GM12878 (cell line): ENCODE results near the gene RUNX3. TPM values are rescaled to one million over a fixed set of nuclear protein-coding genes. Genes with fewer than 3 reads are reported as not detected.

Experiments used
- ASH2L ChIP-seq: fragments of 300-600, 200-600 bp; sonication (generic); IDR thresholded peaks from 2 replicates; pipeline ENCODE4 v1.6.1; 2017; ENCODE audit warnings: low read depth, mild to moderate bottlenecking, borderline replicate concordance
- BCLAF1 ChIP-seq: fragments of 450-650 bp; IDR thresholded peaks from 2 replicates; pipeline ENCODE4 v1.6.1; 2017; ENCODE audit warnings: antibody characterized with exemption, mild to moderate bottlenecking, moderate library complexity
- CHD1 ChIP-seq: IDR thresholded peaks from 2 replicates; pipeline ENCODE4 v1.6.1; 2012; ENCODE audit warnings: low read depth, low read length, improper control_type of control experiment
- CUX1 ChIP-seq: IDR thresholded peaks from 2 replicates; pipeline ENCODE4 v1.6.1; 2012; ENCODE audit warnings: improper control_type of control experiment, low read depth, low read length; ENCODE audit not compliant: insufficient replicate concordance
- PAX5 ChIP-seq: IDR thresholded peaks from 2 replicates; pipeline ENCODE4 v1.6.1; 2011; ENCODE audit warnings: low read depth, low read length, borderline replicate concordance
- RAD51 ChIP-seq: fragments of 450-650 bp; IDR thresholded peaks from 2 replicates; pipeline ENCODE4 v1.6.1; 2016; ENCODE audit warnings: moderate library complexity, mild to moderate bottlenecking, inconsistent platforms
- RBBP5 ChIP-seq: fragments of 200-600 bp; sonication (generic); conservative IDR thresholded peaks from 2 replicates; pipeline ENCODE4 v1.6.1; 2016
- TARDBP ChIP-seq: IDR thresholded peaks from 2 replicates; pipeline ENCODE4 v1.6.1; 2016; ENCODE audit warnings: borderline replicate concordance
- ZNF384 ChIP-seq: IDR thresholded peaks from 2 replicates; pipeline ENCODE4 v1.6.1; 2012; ENCODE audit warnings: low read depth, mild to moderate bottlenecking, low read length, improper control_type of control experiment, borderline replicate concordance
- polyA plus RNA-seq, 11 experiments: library from polyadenylated mRNA; depleted of rRNA in 4 of 11; unstranded in 6 of 11; stranded (reverse) in 5 of 11; fragments of >200 nt; fragmentation: Nextera tagmentation in 4 of 11; fragmentation: Illumina TruSeq in 1 of 11; extraction: Ambion mirVana in 4 of 11; extraction: Trizol in 1 of 11; gene quantifications; 1 replicate in 1 of 11; 2 replicates in 10 of 11; pipeline versions ENCODE4 v1.2.1 to v1.2.3, GENCODE V29; 2011 to 2016; ENCODE audit warnings: inconsistent platforms in 2 of 11, missing spikeins in 2 of 11, low read depth in 1 of 11
- total RNA-seq, 4 experiments: library from RNA; depleted of rRNA in 3 of 4; stranded (reverse); fragments of >200 nt in 3 of 4; fragmentation: Illumina TruSeq in 1 of 4; extraction: Trizol in 1 of 4; gene quantifications; 2 replicates each; pipeline versions ENCODE4 v1.2.1 to v1.2.3, GENCODE V29; 2013 to 2021
- TF ChIP-seq, protein P1 (sequence below): fragments of 450-650 bp; IDR thresholded peaks from 2 replicates; pipeline ENCODE4 v1.6.1; 2018; ENCODE audit warnings: borderline replicate concordance, mild to moderate bottlenecking; ENCODE audit not compliant: partially characterized antibody
- TF ChIP-seq, protein P2 (sequence below): fragments of 450-650 bp; IDR thresholded peaks from 2 replicates; pipeline ENCODE4 v1.6.1; 2017; ENCODE audit warnings: mild to moderate bottlenecking, low read depth, inconsistent platforms; ENCODE audit not compliant: poor library complexity, severe bottlenecking

RUNX3 gene
- total and polyA plus RNA-seq, 10 of the 15 experiments (the other 5 are each of a cell fraction or from before 2014, with no cell fraction given), result 19.0 to 151 (median 31.4) TPM

DNA sequence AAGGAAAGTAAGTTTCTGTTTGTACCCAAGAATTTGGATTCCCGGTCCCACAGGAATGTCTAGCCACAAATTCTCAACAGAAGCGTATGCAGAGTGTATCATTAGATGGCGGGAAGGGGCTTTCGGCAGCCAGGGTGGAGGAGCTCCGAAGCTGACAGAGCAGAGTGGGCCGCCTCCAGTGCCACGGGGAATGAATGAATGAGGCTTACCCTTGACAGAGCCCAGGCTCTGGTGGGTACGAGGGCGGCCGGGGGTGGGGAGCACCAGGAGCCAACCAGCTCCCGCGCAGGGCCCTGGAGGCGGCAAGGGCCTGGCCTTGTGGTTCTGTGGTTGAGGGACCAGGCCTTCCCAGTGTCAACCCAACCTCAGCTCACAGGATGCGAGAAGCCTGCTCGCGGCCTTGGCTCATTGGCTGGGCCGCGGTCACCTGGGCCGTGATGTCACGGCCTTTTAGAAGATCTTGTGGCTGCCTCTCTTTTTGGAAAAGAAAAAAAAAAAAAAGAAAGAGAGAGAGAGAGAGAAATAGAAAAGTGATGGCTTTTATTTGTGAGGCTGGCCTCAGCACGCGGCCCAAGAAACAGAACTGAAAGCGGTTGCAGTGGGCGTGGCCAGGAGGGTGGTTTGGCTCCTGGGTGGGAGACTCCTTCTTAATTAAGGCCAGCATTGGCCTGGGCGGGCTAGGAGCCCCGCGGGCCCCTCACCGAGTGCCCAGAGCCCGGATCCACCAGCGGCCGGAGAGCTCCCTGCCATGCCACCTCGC, 34.9 kb upstream of the RUNX3 start (continued):
- TF ChIP-seq, protein P1, sequence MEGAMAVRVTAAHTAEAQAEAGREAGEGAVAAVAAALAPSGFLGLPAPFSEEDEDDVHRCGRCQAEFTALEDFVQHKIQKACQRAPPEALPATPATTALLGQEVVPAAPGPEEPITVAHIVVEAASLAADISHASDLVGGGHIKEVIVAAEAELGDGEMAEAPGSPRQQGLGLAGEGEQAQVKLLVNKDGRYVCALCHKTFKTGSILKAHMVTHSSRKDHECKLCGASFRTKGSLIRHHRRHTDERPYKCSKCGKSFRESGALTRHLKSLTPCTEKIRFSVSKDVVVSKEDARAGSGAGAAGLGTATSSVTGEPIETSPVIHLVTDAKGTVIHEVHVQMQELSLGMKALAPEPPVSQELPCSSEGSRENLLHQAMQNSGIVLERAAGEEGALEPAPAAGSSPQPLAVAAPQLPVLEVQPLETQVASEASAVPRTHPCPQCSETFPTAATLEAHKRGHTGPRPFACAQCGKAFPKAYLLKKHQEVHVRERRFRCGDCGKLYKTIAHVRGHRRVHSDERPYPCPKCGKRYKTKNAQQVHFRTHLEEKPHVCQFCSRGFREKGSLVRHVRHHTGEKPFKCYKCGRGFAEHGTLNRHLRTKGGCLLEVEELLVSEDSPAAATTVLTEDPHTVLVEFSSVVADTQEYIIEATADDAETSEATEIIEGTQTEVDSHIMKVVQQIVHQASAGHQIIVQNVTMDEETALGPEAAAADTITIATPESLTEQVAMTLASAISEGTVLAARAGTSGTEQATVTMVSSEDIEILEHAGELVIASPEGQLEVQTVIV, result no peak
- no peak for TF ChIP-seq CUX1
- no peak for TF ChIP-seq TARDBP
- TF ChIP-seq CHD1, result peak; percentile 91
- TF ChIP-seq BCLAF1, result no peak
- TF ChIP-seq ASH2L, result no peak
- TF ChIP-seq PAX5, result no peak; the same call in 1 of the 2 replicates
- no peak for TF ChIP-seq RBBP5
- TF ChIP-seq, protein P2, sequence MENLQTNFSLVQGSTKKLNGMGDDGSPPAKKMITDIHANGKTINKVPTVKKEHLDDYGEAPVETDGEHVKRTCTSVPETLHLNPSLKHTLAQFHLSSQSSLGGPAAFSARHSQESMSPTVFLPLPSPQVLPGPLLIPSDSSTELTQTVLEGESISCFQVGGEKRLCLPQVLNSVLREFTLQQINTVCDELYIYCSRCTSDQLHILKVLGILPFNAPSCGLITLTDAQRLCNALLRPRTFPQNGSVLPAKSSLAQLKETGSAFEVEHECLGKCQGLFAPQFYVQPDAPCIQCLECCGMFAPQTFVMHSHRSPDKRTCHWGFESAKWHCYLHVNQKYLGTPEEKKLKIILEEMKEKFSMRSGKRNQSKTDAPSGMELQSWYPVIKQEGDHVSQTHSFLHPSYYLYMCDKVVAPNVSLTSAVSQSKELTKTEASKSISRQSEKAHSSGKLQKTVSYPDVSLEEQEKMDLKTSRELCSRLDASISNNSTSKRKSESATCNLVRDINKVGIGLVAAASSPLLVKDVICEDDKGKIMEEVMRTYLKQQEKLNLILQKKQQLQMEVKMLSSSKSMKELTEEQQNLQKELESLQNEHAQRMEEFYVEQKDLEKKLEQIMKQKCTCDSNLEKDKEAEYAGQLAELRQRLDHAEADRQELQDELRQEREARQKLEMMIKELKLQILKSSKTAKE, result no peak
- peak; percentile 95 for TF ChIP-seq RAD51
- TF ChIP-seq ZNF384, result peak; percentile 98
